Chondrocyte (in vitro differentiated cells): ENCODE data around the gene NHEJ1. TPM values are rescaled to one million over a fixed set of nuclear protein-coding genes. Genes with fewer than 3 reads are reported as not detected.

Source experiments
- DNase-seq: peaks from one replicate; pipeline ENCODE4 v3.0.0; 2021; ENCODE audit warnings: mixed read lengths, low spot score
- H3K27ac Mint-ChIP-seq: one replicate; pipeline ENCODE4 v1.8.0; 2021; ENCODE audit warnings: mild to moderate bottlenecking, moderate library complexity, mixed read lengths; ENCODE audit not compliant: unreplicated experiment
- H3K27me3 Mint-ChIP-seq: 2 replicates; pipeline ENCODE4 v1.8.0; 2021; ENCODE audit warnings: low read depth, mixed read lengths
- H3K36me3 Mint-ChIP-seq: 2 replicates; pipeline ENCODE4 v1.8.0; 2021; ENCODE audit warnings: low read depth, mixed read lengths
- H3K4me1 Mint-ChIP-seq: 2 replicates; pipeline ENCODE4 v1.8.0; 2021; ENCODE audit warnings: low read depth, mild to moderate bottlenecking, mixed read lengths
- H3K4me3 Mint-ChIP-seq: one replicate; pipeline ENCODE4 v1.8.0; 2021; ENCODE audit warnings: mild to moderate bottlenecking, moderate library complexity, mixed read lengths; ENCODE audit not compliant: unreplicated experiment
- H3K9me3 Mint-ChIP-seq: 2 replicates; pipeline ENCODE4 v1.8.0; 2021; ENCODE audit warnings: low read depth, mixed read lengths
- CTCF ChIP-seq: fragments of 200-600 bp; sonication (generic); IDR thresholded peaks from 2 replicates; pipeline ENCODE4 v1.5.0; 2021; ENCODE audit warnings: antibody characterized with exemption, mild to moderate bottlenecking, moderate library complexity
- total RNA-seq: library from RNA; stranded (reverse); gene quantifications from 3 replicates; pipeline ENCODE4 v1.2.1, GENCODE V29; 2021

Gene NHEJ1
- total RNA-seq, 1 donor from 2014 or later = 13.3 TPM

- Mint-ChIP-seq H3K27ac (no peak overlapping the region), H3K27me3 (peaks cover 58% of the 10 kb centered on the region), H3K4me1 (peaks cover 14% of the 10 kb centered on the region), H3K9me3 (no peaks in the 10 kb centered on the region), H3K36me3 (no peaks in the 10 kb centered on the region), H3K4me3 (no peak overlapping the region)
- DNase-seq = no peak
- TF ChIP-seq CTCF = no peak
Measured at GRCh38 chr2:219054956-219055903, 105.4 kb downstream of the NHEJ1 start.

- peaks cover 64% of the 10 kb centered on the region for H3K27me3 Mint-ChIP-seq
- DNase-seq = no peak
- H3K27ac Mint-ChIP-seq = no peak overlapping the region
- no peaks in the 10 kb centered on the region for H3K36me3 Mint-ChIP-seq
- no peak overlapping the region for H3K4me3 Mint-ChIP-seq
- no peaks in the 10 kb centered on the region for H3K9me3 Mint-ChIP-seq
- no peaks in the 10 kb centered on the region for H3K4me1 Mint-ChIP-seq
- no peak for TF ChIP-seq CTCF
Measured at GRCh38 chr2:219049282-219049681, 111.3 kb downstream of the NHEJ1 start.

GRCh38 chr2:219045937-219046550 lies 114.6 kb downstream of the NHEJ1 start:
- H3K9me3 Mint-ChIP-seq = no peaks in the 10 kb centered on the region
- peaks cover 5% of the 10 kb centered on the region for H3K4me1 Mint-ChIP-seq

GRCh38 chr2:219042750-219043149 lies 117.9 kb downstream of the NHEJ1 start:
- H3K9me3 Mint-ChIP-seq = no peaks in the 10 kb centered on the region
- H3K27me3 Mint-ChIP-seq = peaks cover 63% of the 10 kb centered on the region
- no peak overlapping the region for H3K4me3 Mint-ChIP-seq
- TF ChIP-seq CTCF = no peak
- no peak for DNase-seq
- H3K4me1 Mint-ChIP-seq = peaks cover 6% of the 10 kb centered on the region
- H3K36me3 Mint-ChIP-seq = no peaks in the 10 kb centered on the region
- no peak overlapping the region for H3K27ac Mint-ChIP-seq

More at GRCh38 chr2:219045937-219046550, 114.6 kb downstream of the NHEJ1 start:
- H3K27me3 Mint-ChIP-seq = peaks cover 70% of the 10 kb centered on the region
- no peak overlapping the region for H3K4me3 Mint-ChIP-seq
- H3K36me3 Mint-ChIP-seq = no peaks in the 10 kb centered on the region
- no peak overlapping the region for H3K27ac Mint-ChIP-seq
- no peak for TF ChIP-seq CTCF
- no peak for DNase-seq

- Mint-ChIP-seq H3K9me3 (no peaks in the 10 kb centered on the region), H3K27me3 (peaks cover 63% of the 10 kb centered on the region), H3K27ac (no peak overlapping the region), H3K4me3 (no peak overlapping the region), H3K4me1 (peaks cover 6% of the 10 kb centered on the region), H3K36me3 (no peaks in the 10 kb centered on the region)
- DNase-seq = no peak
- TF ChIP-seq CTCF = no peak
Measured at GRCh38 chr2:219042157-219042556, 118.5 kb downstream of the NHEJ1 start.
